Body of pancreas (tissue), 4 donors: ENCODE measurements around the gene EPN2. TPM values are rescaled to one million over a fixed set of nuclear protein-coding genes. Genes with fewer than 3 reads are reported as not detected.

Experiments
- ATAC-seq: fragments of 150-250 bp; one replicate; pipeline ENCODE4 v1.9.1; 2016
- DNase-seq, 4 donors: peaks; one replicate each; pipeline ENCODE4 v3.0.0-alpha.2; 2019
- H3K27ac ChIP-seq, 4 donors: fragments of 200-600 bp; sonication (generic); 1 replicate in 3 of 4; 2 replicates in 1 of 4; pipeline versions ENCODE4 v1.5.1 to v1.6.1; 2016 to 2019; ENCODE audit warnings: mild to moderate bottlenecking in 1 of 4, mixed read lengths in 1 of 4, moderate library complexity in 1 of 4
- H3K27me3 ChIP-seq, 2 donors: fragments of 200-600 bp; sonication (generic); one replicate each; pipeline ENCODE4 v1.6.0; 2016; ENCODE audit warnings: mild to moderate bottlenecking in 1 of 2
- H3K36me3 ChIP-seq, 2 donors: fragments of 200-600 bp; sonication (generic); replicated peaks in 1 of 2; 2 replicates each; pipeline ENCODE4 v1.5.1; 2016; ENCODE audit warnings: low read depth in 2 of 2; ENCODE audit not compliant: insufficient read depth in 1 of 2
- H3K4me1 ChIP-seq: fragments of 200-600 bp; sonication (generic); one replicate; pipeline ENCODE4 v1.6.0; 2016
- H3K4me3 ChIP-seq, 2 donors: fragments of 200-600 bp; sonication (generic); 1 replicate in 1 of 2; 2 replicates in 1 of 2; pipeline ENCODE4 v1.5.1; 2016 to 2019
- H3K9me3 ChIP-seq, 3 donors: fragments of 200-600 bp; sonication (generic); 1 replicate in 2 of 3; 2 replicates in 1 of 3; pipeline ENCODE4 v1.5.1; 2016
- CTCF ChIP-seq, 7 experiments: fragments of 450-650 bp in 4 of 7; fragments of 200-600 bp in 3 of 7; sonication (generic) in 3 of 7; IDR thresholded peaks; one replicate each; pipeline ENCODE4 v1.5.1; 2016 to 2019; ENCODE audit warnings: antibody characterized with exemption in 7 of 7
- POLR2A ChIP-seq, 3 donors: fragments of 450-650 bp; IDR thresholded peaks; one replicate each; pipeline ENCODE4 v1.6.1; 2016; ENCODE audit warnings: antibody characterized with exemption in 3 of 3, mild to moderate bottlenecking in 2 of 3
- WGBS, 2 donors: methylation state at CpG; one replicate each; pipeline ENCODE4 v1.1.5; 2017; 5-methylcytosine and 5-hydroxymethylcytosine counted together
- intact Hi-C: fragments of 100-400 bp; cut with DNase I; formaldehyde crosslinking; loops from one replicate; pipeline ENCODE4 v1.15.1; 2023
- total RNA-seq, 2 donors: library from RNA; depleted of rRNA; stranded (reverse); fragments of >200 nt; gene quantifications; one replicate each; pipeline ENCODE4 v1.1.0, GENCODE V29; 2016

EPN2 gene
- total RNA-seq, 2 donors from 2014 or later: 32.7 to 46.5 TPM

DNA sequence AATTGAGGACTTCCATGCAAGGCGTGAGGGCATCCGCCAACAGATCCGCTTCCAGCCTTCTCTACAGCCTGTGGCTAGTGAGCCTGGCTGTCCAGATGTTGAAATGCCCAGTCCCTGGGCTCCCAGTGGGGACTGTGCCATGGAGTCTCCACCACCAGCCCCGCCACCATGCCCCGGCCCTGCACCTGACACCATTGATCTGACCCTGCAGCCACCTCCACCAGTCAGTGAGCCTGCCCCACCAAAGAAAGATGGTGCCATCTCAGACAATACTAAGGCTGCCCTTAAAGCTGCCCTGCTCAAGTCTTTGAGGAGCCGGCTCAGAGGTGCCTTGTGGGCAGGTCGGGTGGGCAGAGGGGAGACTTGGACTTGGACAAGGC is 144.2 kb downstream of the EPN2 start:
- intact Hi-C loops: no loop called here
- Histone ChIP-seq H3K4me3 (no peak overlapping the region), H3K27me3 (no peaks in the 10 kb centered on the region), H3K4me1 (peaks cover 16% of the 10 kb centered on the region), H3K9me3 (no peaks in the 10 kb centered on the region), H3K27ac (no peak overlapping the region), H3K36me3 (peaks cover 0 to 13% of the 10 kb centered on the region in 2 donors)
- TF ChIP-seq CTCF (IDR thresholded peaks at IDR 0.05) (no peak), POLR2A (IDR thresholded peaks at IDR 0.05) (no peak)
- 93% methylated on average over 2 to 7 of the region's 7 CpGs for WGBS, 2 donors
- ATAC-seq (no peak), DNase-seq (peak in 1 of 4 donors; percentile 9)

- Histone ChIP-seq H3K27ac (no peak overlapping the region), H3K27me3 (no peaks in the 10 kb centered on the region), H3K4me1 (peaks cover 15% of the 10 kb centered on the region), H3K4me3 (no peak overlapping the region), H3K36me3 (peaks cover 0 to 13% of the 10 kb centered on the region in 2 donors), H3K9me3 (no peaks in the 10 kb centered on the region)
- 93 to 97% methylated on average over 21 to 26 of the region's 31 CpGs for WGBS, 2 donors
- DNase-seq (peak in 1 of 4 donors; percentile 8), ATAC-seq (no peak)
- TF ChIP-seq POLR2A (IDR thresholded peaks at IDR 0.05) (no peak), CTCF (IDR thresholded peaks at IDR 0.05) (no peak)
- intact Hi-C loops: no loop called here
Measured at GRCh38 chr17:19381741-19382444, 144.7 kb downstream of the EPN2 start.

DNA sequence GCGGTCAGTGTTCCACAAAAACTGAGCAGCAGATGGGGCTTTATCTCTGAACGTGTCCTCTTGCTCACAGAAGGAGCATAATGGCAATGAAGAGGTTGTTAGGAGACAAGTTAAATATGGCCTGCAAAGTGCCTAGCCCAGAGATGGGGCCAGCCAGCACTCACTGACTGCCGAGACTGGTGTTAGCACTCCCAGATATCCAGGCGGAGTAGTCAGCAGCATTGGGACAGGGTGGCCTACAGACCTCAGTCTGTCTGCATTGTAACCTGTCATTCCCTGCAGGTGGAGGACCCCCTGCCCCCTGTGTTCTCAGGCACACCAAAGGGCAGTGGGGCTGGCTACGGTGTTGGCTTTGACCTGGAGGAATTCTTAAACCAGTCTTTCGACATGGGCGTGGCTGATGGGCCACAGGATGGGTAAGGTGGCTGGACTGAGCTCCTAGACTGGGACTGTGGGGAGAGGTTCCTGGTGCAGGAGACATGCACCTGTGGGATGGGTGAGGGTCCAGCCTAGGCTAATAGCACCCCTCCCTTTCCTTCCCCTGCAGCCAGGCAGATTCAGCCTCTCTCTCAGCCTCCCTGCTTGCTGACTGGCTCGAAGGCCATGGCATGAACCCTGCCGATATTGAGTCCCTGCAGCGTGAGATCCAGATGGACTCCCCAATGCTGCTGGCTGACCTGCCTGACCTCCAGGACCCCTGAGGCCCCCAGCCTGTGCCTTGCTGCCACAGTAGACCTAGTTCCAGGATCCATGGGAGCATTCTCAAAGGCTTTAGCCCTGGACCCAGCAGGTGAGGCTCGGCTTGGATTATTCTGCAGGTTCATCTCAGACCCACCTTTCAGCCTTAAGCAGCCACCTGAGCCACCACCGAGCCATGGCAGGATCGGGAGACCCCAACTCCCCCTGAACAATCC is 145.6 kb downstream of the EPN2 start:
- Histone ChIP-seq H3K4me3 (no peak overlapping the region), H3K4me1 (peaks cover 10% of the 10 kb centered on the region), H3K9me3 (no peaks in the 10 kb centered on the region), H3K27me3 (no peaks in the 10 kb centered on the region), H3K27ac (no peak overlapping the region), H3K36me3 (peaks cover 0 to 13% of the 10 kb centered on the region in 2 donors)
- ATAC-seq: no peak
- DNase-seq: peak in 1 of 4 donors; percentile 7
- intact Hi-C loops: no loop called here
- WGBS, 2 donors: 89 to 93% methylated on average over 6 to 13 of the region's 13 CpGs
- TF ChIP-seq POLR2A (IDR thresholded peaks at IDR 0.05): no peak
- TF ChIP-seq CTCF (IDR thresholded peaks at IDR 0.05): no peak

GRCh38 chr17:19383681-19384470 is 146.7 kb downstream of the EPN2 start:
- Histone ChIP-seq H3K36me3 (peaks cover 0 to 13% of the 10 kb centered on the region in 2 donors), H3K4me3 (no peak overlapping the region), H3K27ac (peak overlapping the region in 1 of 4 donors; percentile 14), H3K4me1 (peaks cover 9% of the 10 kb centered on the region), H3K27me3 (no peaks in the 10 kb centered on the region), H3K9me3 (no peaks in the 10 kb centered on the region)
- intact Hi-C loops: no loop called here
- peak in 1 of 4 donors; percentile 15 for DNase-seq
- TF ChIP-seq POLR2A (IDR thresholded peaks at IDR 0.05): no peak
- TF ChIP-seq CTCF (IDR thresholded peaks at IDR 0.05): no peak
- WGBS, 2 donors: 90 to 93% methylated on average over 6 of the region's 6 CpGs
- no peak for ATAC-seq
